Right lobe of liver (tissue), 6 donors: ENCODE results near the gene NHSL2. TPM values are rescaled to one million over a fixed set of nuclear protein-coding genes. Genes with fewer than 3 reads are reported as not detected.

Experiments used
- ATAC-seq, 4 donors: fragments of 200-7000 bp; cut with Tn5 transposase; one replicate each; pipeline ENCODE4 v1.9.1; 2020; ENCODE audit warnings: mild to moderate bottlenecking in 4 of 4, moderate library complexity in 4 of 4
- DNase-seq, 3 donors: peaks; one replicate each; pipeline ENCODE4 v3.0.0-alpha.2; 2020
- H3K27ac ChIP-seq, 3 donors: fragments of 200-600 bp; one replicate each; pipeline ENCODE4 v1.8.0; 2022
- H3K27me3 ChIP-seq, 2 donors: fragments of 200-600 bp; one replicate each; pipeline ENCODE4 v1.8.0; 2022
- H3K36me3 ChIP-seq, 4 donors: fragments of 200-600 bp; sonication (generic) in 1 of 4; one replicate each; pipeline versions ENCODE4 v1.5.1 to v1.8.0; 2017 to 2022; ENCODE audit warnings: control low read depth in 1 of 4
- H3K4me1 ChIP-seq, 4 donors: fragments of 200-600 bp; sonication (generic) in 1 of 4; one replicate each; pipeline versions ENCODE4 v1.5.1 to v1.8.0; 2017 to 2022; ENCODE audit warnings: control low read depth in 1 of 4
- H3K4me3 ChIP-seq, 3 donors: fragments of 200-600 bp; one replicate each; pipeline ENCODE4 v1.8.0; 2022
- H3K9me3 ChIP-seq, 4 donors: fragments of 200-600 bp; sonication (generic) in 1 of 4; one replicate each; pipeline versions ENCODE4 v1.5.1 to v1.8.0; 2017 to 2022; ENCODE audit warnings: control low read depth in 1 of 4
- CTCF ChIP-seq, 4 donors: fragments of 200-600 bp in 3 of 4; fragments of 450-650 bp in 1 of 4; IDR thresholded peaks; one replicate each; pipeline versions ENCODE4 v1.5.1 to v1.8.0; 2016 to 2022; ENCODE audit warnings: antibody characterized with exemption in 4 of 4, mild to moderate bottlenecking in 2 of 4
- POLR2A ChIP-seq: fragments of 450-650 bp; IDR thresholded peaks from one replicate; pipeline ENCODE4 v1.6.1; 2017; ENCODE audit warnings: antibody characterized with exemption, mild to moderate bottlenecking
- WGBS: methylation state at CpG from one replicate; pipeline ENCODE4 v1.1.6; 2018; ENCODE audit warnings: low coverage, low lambda C conversion rate; ENCODE audit not compliant: insufficient coverage; ENCODE audit errors: missing lambda C conversion rate; 5-methylcytosine and 5-hydroxymethylcytosine counted together
- intact Hi-C, 2 donors: fragments of 100-400 bp; cut with DNase I; formaldehyde crosslinking; loops; one replicate each; pipeline versions ENCODE4 v1.11.2 to v1.14.1; 2022
- total RNA-seq, 6 experiments: library from RNA; depleted of rRNA in 2 of 6; stranded (reverse); fragments of >200 nt in 2 of 6; fragmentation: NEBNext Ultra II Directional in 3 of 6; extraction: Animal tissue kit (Norgen Biotek cat#: 25700) in 3 of 6; gene quantifications; one replicate each; pipeline versions ENCODE4 v1.1.0 to v1.2.4, GENCODE V29; 2016 to 2023
- donor health status: DM: no; HTN: yes; CAD: no.
- donor health status: DM: no; HTN: no; CAD: no.
- donor health status: DM: no; HTN: no; CAD: no.
- donor health status: DM: no; HTN: yes; CAD: no.
- donor health status: DM: no; HTN: yes; CAD: no.

Gene NHSL2
- total RNA-seq, 6 experiments from 2014 or later = 0.81 to 2.1 (median 1.3) TPM

- Histone ChIP-seq H3K36me3 (no peaks in the 10 kb centered on the region), H3K27me3 (no peaks in the 10 kb centered on the region), H3K4me1 (no peaks in the 10 kb centered on the region), H3K9me3 (no peaks in the 10 kb centered on the region), H3K27ac (no peak overlapping the region), H3K4me3 (no peak overlapping the region)
- TF ChIP-seq POLR2A (no peak), CTCF (IDR thresholded peaks at IDR 0.05) (no peak)
- ATAC-seq (no peak), DNase-seq (no peak)
- WGBS = 71% methylated on average over 5 of the region's 10 CpGs
- intact Hi-C loops = no loop called here
These were observed 39.3 kb downstream of the NHSL2 start for GRCh38 chrX:71949844-71950445.

DNA sequence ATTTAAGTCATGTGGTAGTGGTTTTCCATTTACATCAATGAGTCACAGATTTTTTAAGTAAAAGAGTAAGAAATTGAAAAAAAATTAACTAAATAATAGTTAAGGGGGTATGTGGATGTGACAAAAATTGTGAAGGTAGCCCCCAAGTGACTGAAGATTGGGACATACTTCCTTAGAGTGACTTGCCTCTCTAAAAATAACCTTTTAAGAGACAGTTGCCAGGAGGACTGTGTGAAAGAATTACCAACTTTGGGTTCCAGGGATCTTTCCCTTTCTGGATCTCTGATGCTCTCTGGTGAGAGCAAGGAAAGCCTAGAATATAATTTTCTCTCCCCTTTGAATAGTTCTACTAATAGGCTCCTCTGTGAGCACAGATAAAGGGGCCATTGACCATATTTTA is 42.7 kb downstream of the NHSL2 start:
- DNase-seq (no peak), ATAC-seq (no peak)
- no peak overlapping the region for H3K27ac ChIP-seq
- no peaks in the 10 kb centered on the region for H3K9me3 ChIP-seq
- H3K4me1 ChIP-seq = no peaks in the 10 kb centered on the region
- no peaks in the 10 kb centered on the region for H3K27me3 ChIP-seq
- intact Hi-C loops = no loop called here
- H3K4me3 ChIP-seq = no peak overlapping the region
- TF ChIP-seq CTCF (IDR thresholded peaks at IDR 0.05) (no peak), POLR2A (no peak)
- H3K36me3 ChIP-seq = no peaks in the 10 kb centered on the region

- TF ChIP-seq POLR2A = no peak
- no peak for TF ChIP-seq CTCF (IDR thresholded peaks at IDR 0.05)
These were observed 43.3 kb downstream of the NHSL2 start for GRCh38 chrX:71953946-71954345.

GRCh38 chrX:71954458-71954857 is 43.8 kb downstream of the NHSL2 start:
- H3K27ac ChIP-seq = no peak overlapping the region
- H3K4me3 ChIP-seq = no peak overlapping the region
- no peaks in the 10 kb centered on the region for H3K27me3 ChIP-seq
- 38% methylated on average over 1 of the region's 2 CpGs for WGBS
- intact Hi-C loops = no loop called here
- no peak for TF ChIP-seq POLR2A
- no peak for TF ChIP-seq CTCF (IDR thresholded peaks at IDR 0.05)
- DNase-seq (peak in 2 of 3 donors; percentile 50 to 57), ATAC-seq (peak; percentile 48 to 79 (median 75))
- no peaks in the 10 kb centered on the region for H3K36me3 ChIP-seq
- no peaks in the 10 kb centered on the region for H3K9me3 ChIP-seq
- H3K4me1 ChIP-seq = no peaks in the 10 kb centered on the region

More at GRCh38 chrX:71953946-71954345, 43.3 kb downstream of the NHSL2 start:
- Histone ChIP-seq H3K4me3 (no peak overlapping the region), H3K36me3 (no peaks in the 10 kb centered on the region), H3K9me3 (no peaks in the 10 kb centered on the region), H3K27me3 (no peaks in the 10 kb centered on the region), H3K27ac (no peak overlapping the region), H3K4me1 (no peaks in the 10 kb centered on the region)
- no peak for ATAC-seq
- 55% methylated on average over 2 of the region's 2 CpGs for WGBS
- intact Hi-C loops = no loop called here
- no peak for DNase-seq
